B cell (primary cell): ENCODE data around the gene NLRP5.
"Not testable (repeated sequence)": the region's sequence is repeated elsewhere in the genome, so short reads cannot be mapped to it uniquely, and the experiment has no call there.

Experiments
- CTCF ChIP-seq: fragments of 200-600 bp; IDR thresholded peaks from one replicate; pipeline ENCODE4 v1.8.0; 2022; ENCODE audit warnings: antibody characterized with exemption, mild to moderate bottlenecking
- EZH2 ChIP-seq: IDR thresholded peaks from 2 replicates; pipeline ENCODE4 v1.6.1; 2012; ENCODE audit warnings: borderline replicate concordance, low read depth, mild to moderate bottlenecking, moderate library complexity, low read length; ENCODE audit not compliant: insufficient read depth, poor library complexity, severe bottlenecking

GRCh38 chr19:56098237-56098636 is 111.7 kb downstream of the NLRP5 start:
- not testable (repeated sequence) for TF ChIP-seq CTCF, EZH2
